ENCODE measurements around the gene TRIM25. TPM values are rescaled to one million over a fixed set of nuclear protein-coding genes. Genes with fewer than 3 reads are reported as not detected.
A peak's percentile ranks its signal among the peaks of the same experiment; 100 is the strongest.

The TRIM25 gene
- polyA plus RNA-seq, 1 of the 3 experiments (the other 2 are of a cell fraction), result 17.1 TPM

DNA sequence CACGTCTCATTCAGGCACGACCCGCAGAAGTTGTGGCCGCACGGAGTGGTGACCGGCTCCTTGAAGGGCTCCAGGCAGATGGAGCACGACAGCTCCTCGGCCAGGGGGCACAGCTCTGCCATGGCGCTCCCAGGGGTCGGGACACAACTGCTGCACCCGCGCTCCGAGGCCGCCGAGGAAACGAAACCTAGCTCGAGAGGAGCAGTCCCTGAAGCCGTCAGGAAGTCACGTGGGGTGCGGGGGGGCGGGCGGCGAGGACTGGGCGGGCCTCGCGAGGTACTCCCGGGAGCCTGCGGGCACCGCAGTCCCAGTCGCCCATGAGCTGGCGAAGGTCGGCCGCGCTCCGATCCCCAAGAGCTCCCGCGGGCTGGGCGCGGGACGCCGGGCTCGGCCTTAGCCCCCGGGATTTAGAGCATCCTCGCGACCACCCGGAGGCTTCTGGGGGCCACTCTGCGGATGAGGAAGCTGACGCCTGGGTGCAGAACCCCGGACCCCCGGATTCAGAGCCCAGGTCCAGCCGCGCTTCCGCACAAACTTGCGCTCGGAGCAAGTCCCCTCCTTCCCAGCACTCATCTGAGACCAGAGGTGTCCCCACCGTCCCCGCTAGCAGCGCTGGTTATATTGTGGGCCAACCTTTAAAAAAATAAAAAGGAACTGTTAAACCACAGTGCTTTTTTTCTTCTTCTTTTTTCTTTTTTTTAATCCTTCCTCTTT, at the start of gene TRIM25 (continued):
- TF ChIP-seq FOSL2 (IDR thresholded peaks at IDR 0.05; ENCODE audit: borderline replicate concordance, low read depth) (no peak; the same call in 1 of the 2 replicates), TEAD4 (IDR thresholded peaks at IDR 0.05; ENCODE audit: borderline replicate concordance, insufficient read depth) (0 out of 2 replicates have a peak, but pooled peaks have one; percentile 2), ELF1 (IDR thresholded peaks at IDR 0.05) (0 out of 2 replicates have a peak, but pooled peaks have one; percentile 36), JUND (IDR thresholded peaks at IDR 0.05) (no peak), NFIC (IDR thresholded peaks at IDR 0.05; ENCODE audit: borderline replicate concordance) (no peak), RCOR1 (IDR thresholded peaks at IDR 0.05; ENCODE audit: low read length) (peak; percentile 6; the same call in 1 of the 2 replicates)
- TF ChIP-seq, protein P1, sequence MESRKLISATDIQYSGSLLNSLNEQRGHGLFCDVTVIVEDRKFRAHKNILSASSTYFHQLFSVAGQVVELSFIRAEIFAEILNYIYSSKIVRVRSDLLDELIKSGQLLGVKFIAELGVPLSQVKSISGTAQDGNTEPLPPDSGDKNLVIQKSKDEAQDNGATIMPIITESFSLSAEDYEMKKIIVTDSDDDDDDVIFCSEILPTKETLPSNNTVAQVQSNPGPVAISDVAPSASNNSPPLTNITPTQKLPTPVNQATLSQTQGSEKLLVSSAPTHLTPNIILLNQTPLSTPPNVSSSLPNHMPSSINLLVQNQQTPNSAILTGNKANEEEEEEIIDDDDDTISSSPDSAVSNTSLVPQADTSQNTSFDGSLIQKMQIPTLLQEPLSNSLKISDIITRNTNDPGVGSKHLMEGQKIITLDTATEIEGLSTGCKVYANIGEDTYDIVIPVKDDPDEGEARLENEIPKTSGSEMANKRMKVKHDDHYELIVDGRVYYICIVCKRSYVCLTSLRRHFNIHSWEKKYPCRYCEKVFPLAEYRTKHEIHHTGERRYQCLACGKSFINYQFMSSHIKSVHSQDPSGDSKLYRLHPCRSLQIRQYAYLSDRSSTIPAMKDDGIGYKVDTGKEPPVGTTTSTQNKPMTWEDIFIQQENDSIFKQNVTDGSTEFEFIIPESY (IDR thresholded peaks at IDR 0.05; ENCODE audit: borderline replicate concordance, low read depth), result peak; percentile 92
- TF ChIP-seq, protein P2, sequence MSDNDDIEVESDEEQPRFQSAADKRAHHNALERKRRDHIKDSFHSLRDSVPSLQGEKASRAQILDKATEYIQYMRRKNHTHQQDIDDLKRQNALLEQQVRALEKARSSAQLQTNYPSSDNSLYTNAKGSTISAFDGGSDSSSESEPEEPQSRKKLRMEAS (IDR thresholded peaks at IDR 0.05; ENCODE audit: low read depth), result peak; percentile 89
- TF ChIP-seq, protein P3, sequence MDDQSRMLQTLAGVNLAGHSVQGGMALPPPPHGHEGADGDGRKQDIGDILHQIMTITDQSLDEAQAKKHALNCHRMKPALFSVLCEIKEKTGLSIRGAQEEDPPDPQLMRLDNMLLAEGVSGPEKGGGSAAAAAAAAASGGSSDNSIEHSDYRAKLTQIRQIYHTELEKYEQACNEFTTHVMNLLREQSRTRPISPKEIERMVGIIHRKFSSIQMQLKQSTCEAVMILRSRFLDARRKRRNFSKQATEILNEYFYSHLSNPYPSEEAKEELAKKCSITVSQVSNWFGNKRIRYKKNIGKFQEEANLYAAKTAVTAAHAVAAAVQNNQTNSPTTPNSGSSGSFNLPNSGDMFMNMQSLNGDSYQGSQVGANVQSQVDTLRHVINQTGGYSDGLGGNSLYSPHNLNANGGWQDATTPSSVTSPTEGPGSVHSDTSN (IDR thresholded peaks at IDR 0.05), result peak; percentile 18; the same call in 1 of the 2 replicates

DNA sequence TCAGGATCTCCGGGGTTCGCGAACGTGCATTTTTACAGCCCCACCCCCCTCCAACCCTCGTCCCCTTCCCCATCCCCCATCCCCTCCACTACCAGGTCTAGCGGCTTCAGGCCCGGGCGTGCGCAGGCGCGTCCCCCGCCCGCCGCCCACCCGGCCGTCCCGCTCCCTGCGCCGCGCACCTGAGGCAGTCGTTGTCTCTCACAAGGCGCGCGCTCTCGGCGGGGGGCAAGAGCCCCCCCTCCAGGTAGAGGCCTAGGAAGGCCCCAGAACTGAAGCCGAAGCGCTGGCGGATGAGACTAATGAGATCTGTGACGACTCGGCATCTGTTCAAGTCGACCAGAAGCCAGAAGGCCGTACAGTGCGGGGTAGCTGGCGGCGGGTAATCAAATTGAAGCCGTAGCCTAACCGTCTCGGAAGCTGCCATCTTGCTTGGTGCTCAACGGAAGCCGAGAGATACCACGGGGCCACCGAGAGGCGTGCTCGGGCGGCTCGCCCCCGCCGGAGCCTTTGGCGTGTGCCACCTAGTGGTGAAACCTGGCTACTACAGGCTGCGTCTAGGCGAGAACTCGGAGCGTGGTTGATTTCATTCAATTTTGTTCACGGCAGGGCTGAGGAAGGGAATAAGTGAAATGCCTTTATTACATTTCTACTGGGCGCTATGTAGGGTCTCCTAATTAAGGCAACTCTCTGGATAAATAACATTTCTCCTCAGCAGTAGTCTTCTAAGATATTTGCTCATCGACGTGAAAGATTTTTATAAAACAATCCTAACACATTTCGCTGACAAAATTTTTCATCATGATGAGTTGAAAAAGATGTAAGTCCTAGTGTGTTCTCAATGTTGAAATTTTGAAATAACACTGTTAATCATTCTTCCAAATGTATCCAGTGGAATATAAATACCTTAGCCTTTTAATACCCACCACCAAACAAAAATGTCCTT, 47.0 kb upstream of the TRIM25 start, which contains the start of gene COIL:
COIL (minus strand) TSS at position 455 of the 943 bp plus-strand sequence; CDS start at position 424, 31 bp downstream.
- H3K4me1 ChIP-seq (ENCODE audit: control insufficient read depth in 1 of 2, insufficient read depth in 2 of 2, low read depth in 1 of 2, low read length in 1 of 2), result peaks cover 8 to 10% of the 10 kb centered on the region in 2 experiments; a peak in 2 of 4 replicates
- peaks cover 0 to 6% of the 10 kb centered on the region in 2 experiments for H3K36me3 ChIP-seq (replicated peaks in 1 of 2; ENCODE audit: control insufficient read depth in 1 of 2, insufficient read depth in 2 of 2, low read length in 1 of 2)
- H3K4me3 ChIP-seq (ENCODE audit: low read depth in 2 of 2, low read length in 1 of 2), result peak within 1 kb of the TSS; percentile 60 to 98
- H3K9me3 ChIP-seq, result no peaks in the 10 kb centered on the region
- ChIA-PET POLR2A (interaction anchor here (0.6 to 2.2 kb wide), 5 partner anchors 17 to 1052 kb away, joined by 3 to 13 read pairs (median 4); partner anchors contain the start of genes C17orf67, DGKE, SCPEP1 and TRIM25), CTCF (interaction anchor here (0.6 to 2.8 kb wide), 19 partner anchors 10 to 145 kb away, joined by 3 to 14 read pairs (median 4); partner anchors contain the start of gene SCPEP1)
- peak within 1 kb of the TSS; percentile 94 to 95 for H3K27ac ChIP-seq (ENCODE audit: low read depth in 2 of 2, low read length in 1 of 2)
- peak within 1 kb of the TSS; percentile 81 for H3K4me2 ChIP-seq
- H3F3A ChIP-seq (replicated peaks; ENCODE audit: insufficient read depth), result no peaks in the 10 kb centered on the region
- peak; percentile 97 for DNase-seq
- H2AFZ ChIP-seq (ENCODE audit: low read depth), result peak within 1 kb of the TSS; percentile 93
- WGBS (ENCODE audit: low lambda C conversion rate), result 11% methylated on average over 30 of the region's 59 CpGs
- no peaks in the 10 kb centered on the region for H3K9me2 ChIP-seq
- H3K9ac ChIP-seq, result peak within 1 kb of the TSS; percentile 97
- H3K79me2 ChIP-seq (ENCODE audit: insufficient read depth), result peaks cover 42% of the 10 kb centered on the region
- no peaks in the 10 kb centered on the region for H3K27me3 ChIP-seq (ENCODE audit: insufficient read depth)
- H4K20me1 ChIP-seq (ENCODE audit: insufficient read depth), result no peaks in the 10 kb centered on the region
- TF ChIP-seq JUND (IDR thresholded peaks at IDR 0.05), result no peak; the same call in 1 of the 2 replicates
- TF ChIP-seq GABPA (IDR thresholded peaks at IDR 0.05; ENCODE audit: low read depth), result peak; percentile 66
- no peak for TF ChIP-seq FOXM1 (IDR thresholded peaks at IDR 0.05; ENCODE audit: low read depth)
- TF ChIP-seq MEF2A (IDR thresholded peaks at IDR 0.05; ENCODE audit: borderline replicate concordance, low read depth), result no peak
- TF ChIP-seq, protein P4, sequence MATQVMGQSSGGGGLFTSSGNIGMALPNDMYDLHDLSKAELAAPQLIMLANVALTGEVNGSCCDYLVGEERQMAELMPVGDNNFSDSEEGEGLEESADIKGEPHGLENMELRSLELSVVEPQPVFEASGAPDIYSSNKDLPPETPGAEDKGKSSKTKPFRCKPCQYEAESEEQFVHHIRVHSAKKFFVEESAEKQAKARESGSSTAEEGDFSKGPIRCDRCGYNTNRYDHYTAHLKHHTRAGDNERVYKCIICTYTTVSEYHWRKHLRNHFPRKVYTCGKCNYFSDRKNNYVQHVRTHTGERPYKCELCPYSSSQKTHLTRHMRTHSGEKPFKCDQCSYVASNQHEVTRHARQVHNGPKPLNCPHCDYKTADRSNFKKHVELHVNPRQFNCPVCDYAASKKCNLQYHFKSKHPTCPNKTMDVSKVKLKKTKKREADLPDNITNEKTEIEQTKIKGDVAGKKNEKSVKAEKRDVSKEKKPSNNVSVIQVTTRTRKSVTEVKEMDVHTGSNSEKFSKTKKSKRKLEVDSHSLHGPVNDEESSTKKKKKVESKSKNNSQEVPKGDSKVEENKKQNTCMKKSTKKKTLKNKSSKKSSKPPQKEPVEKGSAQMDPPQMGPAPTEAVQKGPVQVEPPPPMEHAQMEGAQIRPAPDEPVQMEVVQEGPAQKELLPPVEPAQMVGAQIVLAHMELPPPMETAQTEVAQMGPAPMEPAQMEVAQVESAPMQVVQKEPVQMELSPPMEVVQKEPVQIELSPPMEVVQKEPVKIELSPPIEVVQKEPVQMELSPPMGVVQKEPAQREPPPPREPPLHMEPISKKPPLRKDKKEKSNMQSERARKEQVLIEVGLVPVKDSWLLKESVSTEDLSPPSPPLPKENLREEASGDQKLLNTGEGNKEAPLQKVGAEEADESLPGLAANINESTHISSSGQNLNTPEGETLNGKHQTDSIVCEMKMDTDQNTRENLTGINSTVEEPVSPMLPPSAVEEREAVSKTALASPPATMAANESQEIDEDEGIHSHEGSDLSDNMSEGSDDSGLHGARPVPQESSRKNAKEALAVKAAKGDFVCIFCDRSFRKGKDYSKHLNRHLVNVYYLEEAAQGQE (IDR thresholded peaks at IDR 0.05; ENCODE audit: low read depth, low read length), result peak; percentile 67
- TF ChIP-seq SMC3 (IDR thresholded peaks at IDR 0.05; ENCODE audit: low read depth, low read length), result peak; percentile 84
- peak; percentile 57 for TF ChIP-seq RFX5 (IDR thresholded peaks at IDR 0.05; ENCODE audit: low read length)
- no peak for TF ChIP-seq RXRA (IDR thresholded peaks at IDR 0.05; ENCODE audit: borderline replicate concordance, low read depth)
- peak in 1 of 2 experiments; percentile 53; a peak in 2 of 4 replicates for TF ChIP-seq EP300 (IDR thresholded peaks at IDR 0.05; ENCODE audit: borderline replicate concordance in 1 of 2, low read depth in 1 of 2, low read length in 1 of 2)
- no peak for TF ChIP-seq FOXJ3 (CRISPR knock-in tag; IDR thresholded peaks at IDR 0.05)
- TF ChIP-seq POLR2AphosphoS5 (IDR thresholded peaks at IDR 0.05; ENCODE audit: low read depth, low read length), result peak; percentile 83
- TF ChIP-seq, protein P5, sequence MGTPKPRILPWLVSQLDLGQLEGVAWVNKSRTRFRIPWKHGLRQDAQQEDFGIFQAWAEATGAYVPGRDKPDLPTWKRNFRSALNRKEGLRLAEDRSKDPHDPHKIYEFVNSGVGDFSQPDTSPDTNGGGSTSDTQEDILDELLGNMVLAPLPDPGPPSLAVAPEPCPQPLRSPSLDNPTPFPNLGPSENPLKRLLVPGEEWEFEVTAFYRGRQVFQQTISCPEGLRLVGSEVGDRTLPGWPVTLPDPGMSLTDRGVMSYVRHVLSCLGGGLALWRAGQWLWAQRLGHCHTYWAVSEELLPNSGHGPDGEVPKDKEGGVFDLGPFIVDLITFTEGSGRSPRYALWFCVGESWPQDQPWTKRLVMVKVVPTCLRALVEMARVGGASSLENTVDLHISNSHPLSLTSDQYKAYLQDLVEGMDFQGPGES (IDR thresholded peaks at IDR 0.05; ENCODE audit: low read depth, low read length), result no peak
- TF ChIP-seq NFIC (IDR thresholded peaks at IDR 0.05; ENCODE audit: borderline replicate concordance), result peak; percentile 16; the same call in 1 of the 2 replicates
